ENCODE data around the gene ARHGEF5. TPM values are rescaled to one million over a fixed set of nuclear protein-coding genes. Genes with fewer than 3 reads are reported as not detected.

ARHGEF5 gene
- 0.63 and 1.4 TPM in 2 replicates for total RNA-seq

GRCh38 chr7:144355176-144355822 lies at the start of gene ARHGEF5:
Gene ARHGEF5 (plus strand): TSS chr7:144355402. CDS start chr7:144362670, 7,268 bp downstream.

DNA sequence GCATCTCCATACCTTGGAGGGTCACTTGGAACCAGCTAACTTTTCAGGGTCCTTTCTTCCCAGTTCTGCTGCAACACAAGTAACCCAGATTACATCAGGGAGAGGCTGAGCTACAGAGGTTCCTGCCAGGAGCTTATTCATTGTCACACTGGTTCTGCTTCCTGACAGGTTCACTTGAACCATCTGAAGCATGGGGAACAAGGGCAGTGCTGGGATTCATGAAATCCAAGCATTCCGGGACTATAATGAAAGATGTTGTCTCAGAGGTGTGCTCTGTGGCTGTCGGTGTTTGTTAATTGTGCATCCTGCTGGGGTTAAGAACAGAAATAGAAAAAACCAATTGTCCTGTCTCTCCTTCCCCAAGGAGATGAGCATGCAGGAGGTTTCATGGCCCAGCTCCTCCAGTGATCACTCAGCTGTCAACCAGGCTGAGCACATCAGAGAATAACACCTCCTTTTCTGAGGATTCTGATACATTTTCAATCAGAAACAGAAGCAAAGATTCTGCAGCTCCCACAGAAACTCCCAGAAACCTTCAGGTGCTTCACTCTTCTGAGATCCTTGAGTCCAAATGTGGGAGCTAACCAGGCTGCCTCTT lies 43.2 kb upstream of the ARHGEF5 start, which contains the start of gene OR2A1:
Gene OR2A1, plus strand, starts transcription at position 548 of the 598 bp plus-strand sequence. CDS start 5,706 bp downstream, outside the sequence.

GRCh38 chr7:144403649-144404061 lies 48.5 kb downstream of the ARHGEF5 start, which contains the start of gene NOBOX:
Gene NOBOX (minus strand): TSS chr7:144403693.

Other genes with a start within 250 kb of the ARHGEF5 start
- not detected in 2 replicates for gene OR2A2, start 245.8 kb upstream of the ARHGEF5 start, total RNA-seq
- gene OR2A14, start 232.2 kb upstream of the ARHGEF5 start, total RNA-seq, result not detected in 2 replicates
- gene CTAGE4, start 171.9 kb upstream of the ARHGEF5 start, total RNA-seq, result 0.09 and 0.32 TPM in 2 replicates
- gene ARHGEF35, start 159.6 kb upstream of the ARHGEF5 start, total RNA-seq, result 2.5 and 2.7 TPM in 2 replicates
- under 0.01 TPM in 1 of 2 replicates, not detected in the other for gene OR2A42, start 115.8 kb upstream of the ARHGEF5 start, total RNA-seq
- gene OR2A7, start 90.6 kb upstream of the ARHGEF5 start, total RNA-seq, result 0.09 TPM in 1 of 2 replicates, not detected in the other
- 0.16 and 0.60 TPM in 2 replicates for gene CTAGE8, start 86.1 kb upstream of the ARHGEF5 start, total RNA-seq
- 0.09 TPM in 1 of 2 replicates, not detected in the other for gene OR2A1, start 43.0 kb upstream of the ARHGEF5 start, total RNA-seq
- gene NOBOX, start 48.3 kb downstream of the ARHGEF5 start, total RNA-seq, result not detected in 2 replicates